Measurements from ENCODE around the gene ZDHHC7. TPM values are rescaled to one million over a fixed set of nuclear protein-coding genes. Genes with fewer than 3 reads are reported as not detected.

Gene ZDHHC7
- total and polyA plus RNA-seq, 2 of the 8 experiments (the other 6 are each of a cell fraction or from before 2014, with no cell fraction given): 40.5 to 56.3 TPM

DNA sequence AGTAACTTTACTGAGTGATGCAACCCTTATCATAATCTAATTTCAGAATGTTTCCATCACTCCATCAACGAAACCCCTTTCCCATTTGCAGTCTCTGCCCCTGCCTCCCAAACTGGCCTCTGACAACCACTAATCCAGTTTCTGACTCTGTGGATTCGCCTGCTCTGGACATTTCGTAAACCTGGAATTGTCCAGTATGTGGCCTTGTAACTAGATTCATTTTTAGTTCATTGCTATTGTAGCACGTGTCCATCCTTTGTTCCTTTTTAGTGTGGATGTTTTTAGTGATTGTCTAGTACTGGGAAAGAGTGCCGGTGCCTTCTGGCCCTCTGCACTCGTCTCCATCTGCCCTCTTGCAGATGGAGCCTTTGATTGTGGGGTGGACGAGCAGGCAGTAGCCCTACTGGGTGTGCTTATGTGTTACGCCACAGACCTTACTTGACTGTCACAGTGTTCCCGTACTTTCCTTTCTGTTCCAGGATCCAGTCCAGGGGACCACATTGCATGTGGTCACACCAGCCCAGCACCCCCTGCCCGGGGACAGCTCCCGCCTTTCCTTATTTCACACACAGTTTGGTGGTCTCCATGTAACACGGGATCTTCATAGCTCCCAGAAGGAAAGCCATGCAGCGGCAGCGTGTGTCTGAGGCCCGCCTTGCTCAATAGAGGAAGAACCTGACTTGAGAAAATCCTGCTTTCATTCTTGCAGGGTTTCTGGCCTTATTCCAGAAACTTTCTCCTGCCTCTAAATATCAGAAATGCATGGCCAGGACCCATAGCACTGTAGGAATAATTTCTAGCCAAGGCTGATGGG lies 25.1 kb upstream of the ZDHHC7 start:
- Histone ChIP-seq H2BK15ac (ENCODE audit: low read length) (no peak overlapping the region), H2BK5ac (ENCODE audit: low read depth, low read length) (no peak overlapping the region), H3K23ac (ENCODE audit: insufficient read length) (no peak overlapping the region), H3K18ac (ENCODE audit: extremely low read depth, low read length) (no peak overlapping the region), H3K14ac (ENCODE audit: insufficient read length) (no peak overlapping the region), H4K8ac (ENCODE audit: extremely low read depth, insufficient read depth, low read length) (no peak overlapping the region), H4K5ac (ENCODE audit: insufficient read length, low read depth, low read length) (no peak overlapping the region), H3K79me1 (ENCODE audit: low read depth, low read length) (no peaks in the 10 kb centered on the region; the same call in 1 of the 2 replicates), H2AK5ac (ENCODE audit: low read depth, low read length) (no peak overlapping the region), H3K9me3 (ENCODE audit: insufficient read depth in 2 of 2, low read depth in 1 of 2, low read length in 1 of 2) (no peaks in the 10 kb centered on the region), H3K4me3 (ENCODE audit: extremely low read depth in 1 of 4, insufficient read depth in 2 of 4, low read depth in 3 of 4, low read length in 4 of 4) (no peak overlapping the region), H3K4ac (replicated peaks; ENCODE audit: insufficient read length, low read depth, low read length) (no peak overlapping the region), H3K23me2 (ENCODE audit: low read depth, low read length) (no peaks in the 10 kb centered on the region), H3K27me3 (replicated peaks in 1 of 4; ENCODE audit: control insufficient read depth in 3 of 4, extremely low read depth in 1 of 4, insufficient read depth in 3 of 4, low read length in 3 of 4) (no peaks in the 10 kb centered on the region; a peak in 1 of 7 replicates), H3K9ac (replicated peaks in 1 of 4; ENCODE audit: extremely low read depth in 1 of 4, low read depth in 3 of 4, low read length in 3 of 4) (no peak overlapping the region), H3K27ac (ENCODE audit: low read depth, low read length) (no peak overlapping the region), H2BK120ac (replicated peaks; ENCODE audit: low read depth, low read length) (no peak overlapping the region), H3K79me2 (ENCODE audit: control insufficient read depth in 1 of 2, insufficient read depth in 2 of 2, low read length in 2 of 2) (no peaks in the 10 kb centered on the region), H4K91ac (replicated peaks; ENCODE audit: insufficient read length, low read length) (no peak overlapping the region), H2AFZ (ENCODE audit: low read length) (no peak overlapping the region), H2BK20ac (ENCODE audit: low read length) (no peak overlapping the region), H3K4me1 (replicated peaks in 1 of 4; ENCODE audit: control insufficient read depth in 3 of 4, insufficient read depth in 4 of 4, low read length in 3 of 4) (peaks cover 0 to 2% (median 0%) of the 10 kb centered on the region in 4 experiments; a peak in 2 of 7 replicates), H3K56ac (replicated peaks; ENCODE audit: insufficient read length, low read depth, low read length) (no peak overlapping the region), H4K20me1 (replicated peaks in 1 of 2; ENCODE audit: control insufficient read depth in 1 of 2, insufficient read depth in 2 of 2, low read length in 2 of 2) (peaks cover 3 to 4% of the 10 kb centered on the region in 2 experiments), H3K4me2 (ENCODE audit: insufficient read depth in 1 of 2, low read depth in 2 of 2, low read length in 2 of 2) (no peak overlapping the region), H2BK12ac (ENCODE audit: low read depth, low read length) (no peak overlapping the region), H3K36me3 (ENCODE audit: control insufficient read depth in 2 of 4, insufficient read depth in 4 of 4, low read length in 3 of 4) (no peaks in the 10 kb centered on the region)
- no peak for TF ChIP-seq CBX5 (IDR thresholded peaks at IDR 0.05; ENCODE audit: low read depth, low read length)
- TF ChIP-seq YY1 (IDR thresholded peaks at IDR 0.05; ENCODE audit: low read depth, low read length): no peak
- no peak for TF ChIP-seq RBBP5 (IDR thresholded peaks at IDR 0.05; ENCODE audit: borderline replicate concordance, low read depth, low read length)
- TF ChIP-seq KDM5A (IDR thresholded peaks at IDR 0.05; ENCODE audit: low read length): no peak
- TF ChIP-seq, protein P1, sequence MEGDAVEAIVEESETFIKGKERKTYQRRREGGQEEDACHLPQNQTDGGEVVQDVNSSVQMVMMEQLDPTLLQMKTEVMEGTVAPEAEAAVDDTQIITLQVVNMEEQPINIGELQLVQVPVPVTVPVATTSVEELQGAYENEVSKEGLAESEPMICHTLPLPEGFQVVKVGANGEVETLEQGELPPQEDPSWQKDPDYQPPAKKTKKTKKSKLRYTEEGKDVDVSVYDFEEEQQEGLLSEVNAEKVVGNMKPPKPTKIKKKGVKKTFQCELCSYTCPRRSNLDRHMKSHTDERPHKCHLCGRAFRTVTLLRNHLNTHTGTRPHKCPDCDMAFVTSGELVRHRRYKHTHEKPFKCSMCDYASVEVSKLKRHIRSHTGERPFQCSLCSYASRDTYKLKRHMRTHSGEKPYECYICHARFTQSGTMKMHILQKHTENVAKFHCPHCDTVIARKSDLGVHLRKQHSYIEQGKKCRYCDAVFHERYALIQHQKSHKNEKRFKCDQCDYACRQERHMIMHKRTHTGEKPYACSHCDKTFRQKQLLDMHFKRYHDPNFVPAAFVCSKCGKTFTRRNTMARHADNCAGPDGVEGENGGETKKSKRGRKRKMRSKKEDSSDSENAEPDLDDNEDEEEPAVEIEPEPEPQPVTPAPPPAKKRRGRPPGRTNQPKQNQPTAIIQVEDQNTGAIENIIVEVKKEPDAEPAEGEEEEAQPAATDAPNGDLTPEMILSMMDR (IDR thresholded peaks at IDR 0.05; ENCODE audit: control extremely low read depth in 1 of 3, insufficient read depth in 1 of 3, low read depth in 1 of 3, low read length in 3 of 3): no peak
- TF ChIP-seq MAFK (IDR thresholded peaks at IDR 0.05; ENCODE audit: low read depth, low read length): no peak
- no peak for TF ChIP-seq CTBP2 (IDR thresholded peaks at IDR 0.05; ENCODE audit: borderline replicate concordance, insufficient read depth, insufficient read length, low read length)
- ChIA-PET POLR2A (ENCODE audit: partially characterized antibody) (no interaction called here), CTCF (ENCODE audit: partially characterized antibody) (interaction anchor here (1.1 to 2.1 kb wide), 4 partner anchors 8 to 21 kb away, joined by 3 to 7 read pairs (median 4); partner anchors contain the start of gene KIAA0513)
- no peak for DNase-seq (ENCODE audit: low read depth in 1 of 2, low spot score in 2 of 2)
- no peak for FAIRE-seq
- 89% methylated on average over 15 of the region's 15 CpGs; no CpG with 5 or more reads in 1 of the 2 experiments for WGBS, 2 experiments (ENCODE audit: extremely low coverage in 1 of 2, insufficient coverage in 1 of 2, insufficient read length in 1 of 2, insufficient replicate concordance in 2 of 2, low coverage in 1 of 2, low lambda C conversion rate in 2 of 2, missing lambda C conversion rate in 1 of 2)

All from H1 (cell line).